Heart left ventricle (tissue), 16 donors: Measurements from ENCODE around the gene MARCOL. TPM values are rescaled to one million over a fixed set of nuclear protein-coding genes. Genes with fewer than 3 reads are reported as not detected.

Source experiments
- ATAC-seq, 4 donors: fragments of 200-7000 bp; cut with Tn5 transposase; one replicate each; pipeline ENCODE4 v1.9.1; 2020 to 2022; ENCODE audit warnings: moderate library complexity in 4 of 4, mild to moderate bottlenecking in 3 of 4, moderate number of reproducible peaks in 1 of 4
- DNase-seq, 5 donors: peaks; one replicate each; pipeline ENCODE4 v3.0.0-alpha.2; 2020
- H3K27ac ChIP-seq, 12 donors: fragments of 200-600 bp; sonication (generic) in 4 of 12; one replicate each; pipeline versions ENCODE4 v1.5.0 to v1.8.0; 2016 to 2022; ENCODE audit warnings: mild to moderate bottlenecking in 2 of 12
- H3K27me3 ChIP-seq, 9 donors: fragments of 200-600 bp; sonication (generic) in 2 of 9; one replicate each; pipeline versions ENCODE4 v1.5.1 to v1.8.0; 2016 to 2022; ENCODE audit warnings: mild to moderate bottlenecking in 3 of 9
- H3K36me3 ChIP-seq, 9 donors: fragments of 200-600 bp; sonication (generic) in 2 of 9; one replicate each; pipeline versions ENCODE4 v1.5.0 to v1.8.0; 2018 to 2022; ENCODE audit warnings: mild to moderate bottlenecking in 2 of 9
- H3K4me1 ChIP-seq, 12 donors: fragments of 200-600 bp; sonication (generic) in 4 of 12; one replicate each; pipeline versions ENCODE4 v1.5.0 to v1.8.0; 2016 to 2022; ENCODE audit warnings: mild to moderate bottlenecking in 3 of 12
- H3K4me3 ChIP-seq, 12 donors: fragments of 200-600 bp; sonication (generic) in 4 of 12; one replicate each; pipeline versions ENCODE4 v1.5.0 to v1.8.0; 2017 to 2022; ENCODE audit warnings: mild to moderate bottlenecking in 9 of 12, moderate library complexity in 4 of 12
- H3K9me3 ChIP-seq, 12 donors: fragments of 200-600 bp; sonication (generic) in 4 of 12; one replicate each; pipeline versions ENCODE4 v1.5.0 to v1.8.0; 2016 to 2022; ENCODE audit warnings: mild to moderate bottlenecking in 1 of 12
- CTCF ChIP-seq, 12 donors: fragments of 200-600 bp; sonication (generic) in 4 of 12; IDR thresholded peaks; one replicate each; pipeline versions ENCODE4 v1.5.0 to v1.8.0; 2018 to 2022; ENCODE audit warnings: antibody characterized with exemption in 12 of 12, mild to moderate bottlenecking in 5 of 12
- POLR2A ChIP-seq, 2 donors: fragments of 450-650 bp; IDR thresholded peaks; one replicate each; pipeline ENCODE4 v1.6.1; 2017; ENCODE audit warnings: antibody characterized with exemption in 2 of 2, mild to moderate bottlenecking in 2 of 2, moderate library complexity in 2 of 2
- WGBS, 4 donors: extraction: QIAGEN DNeasy Blood & Tissue Kit in 2 of 4; methylation state at CpG; one replicate each; pipeline versions ENCODE4 v1.1.5 to v1.1.7; 2013 to 2018; 5-methylcytosine and 5-hydroxymethylcytosine counted together
- intact Hi-C, 10 donors: fragments of 100-400 bp; cut with DNase I; formaldehyde crosslinking; loops; one replicate each; pipeline versions ENCODE4 v1.11.1 to v1.14.2; 2022
- polyA plus RNA-seq, 2 donors: library from polyadenylated mRNA; stranded (reverse); fragments of 200-250 nt; gene quantifications; one replicate each; pipeline ENCODE4 v1.2.3, GENCODE V29; 2013
- total RNA-seq, 9 donors: library from RNA; depleted of rRNA in 2 of 9; stranded (reverse); fragments of >200 nt in 2 of 9; fragmentation: NEBNext Ultra II Directional in 3 of 9; extraction: Animal tissue kit (Norgen Biotek cat#: 25700) in 3 of 9; gene quantifications; one replicate each; pipeline versions ENCODE4 v1.1.0 to v1.2.4, GENCODE V29; 2016 to 2023
- donor health status: ischemic (EF 13 %, LVEDD 7.1; RV severe dilation, severe dysfunction).
- donor health status: healthy with polysubstance abuse.
- donor health status: DM: no; HTN: yes; CAD: no.
- donor health status: DM: no; HTN: no; CAD: no.
- donor health status: ischemic (EF 25% LVEDD 6.9; RV normal size, moderate dysfunction).
- donor health status: ischemic (EF 25% LVEDD 5.7; RV mildly dilated, moderate dysfunction).
- donor health status: healthy.
- donor health status: DM: yes; HTN: yes; CAD: no.
- donor health status: ischemic (EF 35%, LVEDD 5.7; RV mildly dilated, moderate dysfunction).
- donor health status: nonischemic (EF 11% LVEDD 7.7; RV severe dilation, severe dysfunction).
- donor health status: DM: yes; HTN: yes; CAD: no.
- donor health status: PGD.
- donor health status: ischemic (EF 29% LVEDD 5.4; RV normal size, mild dysfunction).
- donor health status: nonischemic (EF 23%, LVEDD 6.1; RV moderate dilation, normal function).

The MARCOL gene
- total and polyA plus RNA-seq, 11 donors = not detected

GRCh38 chr5:148202531-148203203 lies 35.7 kb upstream of the MARCOL start, which contains the start of gene SPINK6:
Gene SPINK6 (plus strand): TSS chr5:148203042. CDS start chr5:148203097, 55 bp downstream.
- Histone ChIP-seq H3K27me3 (no peaks in the 10 kb centered on the region), H3K36me3 (no peaks in the 10 kb centered on the region), H3K27ac (no peak within 1 kb of the TSS), H3K9me3 (no peaks in the 10 kb centered on the region), H3K4me1 (peaks cover 0 to 15% (median 0%) of the 10 kb centered on the region in 12 donors), H3K4me3 (no peak within 1 kb of the TSS)
- 94 to 99% (median 97%) methylated on average over 2 of the region's 2 CpGs for WGBS, 4 donors
- no peak for ATAC-seq
- TF ChIP-seq CTCF (IDR thresholded peaks at IDR 0.05) (no peak), POLR2A (IDR thresholded peaks at IDR 0.05) (no peak)
- DNase-seq = no peak
- intact Hi-C loops = no loop called here

- peak in 2 of 4 donors; percentile 78 to 87 for ATAC-seq
- Histone ChIP-seq H3K27ac (peak overlapping the region in 2 of 12 donors; percentile 41 to 66), H3K4me3 (no peak overlapping the region), H3K9me3 (no peaks in the 10 kb centered on the region), H3K27me3 (no peaks in the 10 kb centered on the region), H3K36me3 (no peaks in the 10 kb centered on the region), H3K4me1 (peaks cover 0 to 32% (median 0%) of the 10 kb centered on the region in 12 donors)
- WGBS, 4 donors = 64 to 78% (median 71%) methylated on average over 4 of the region's 4 CpGs
- DNase-seq = no peak
- intact Hi-C loops = no loop called here
- no peak for TF ChIP-seq CTCF (IDR thresholded peaks at IDR 0.05)
- TF ChIP-seq POLR2A (IDR thresholded peaks at IDR 0.05) = no peak
Measured at GRCh38 chr5:148205044-148205806, 33.1 kb upstream of the MARCOL start.

GRCh38 chr5:148205865-148206264 lies 32.5 kb upstream of the MARCOL start:
- WGBS, 4 donors = 70 to 78% (median 74%) methylated on average over 1 of the region's 1 CpG
- peaks cover 0 to 32% (median 0%) of the 10 kb centered on the region in 12 donors for H3K4me1 ChIP-seq
- TF ChIP-seq POLR2A (IDR thresholded peaks at IDR 0.05) (no peak), CTCF (IDR thresholded peaks at IDR 0.05) (no peak)
- no peaks in the 10 kb centered on the region for H3K9me3 ChIP-seq
- intact Hi-C loops = no loop called here
- H3K27me3 ChIP-seq = no peaks in the 10 kb centered on the region
- no peak overlapping the region for H3K4me3 ChIP-seq
- no peaks in the 10 kb centered on the region for H3K36me3 ChIP-seq
- ATAC-seq = no peak
- no peak for DNase-seq
- peak overlapping the region in 1 of 12 donors; percentile 66 for H3K27ac ChIP-seq

- no peak overlapping the region for H3K27ac ChIP-seq
- H3K4me1 ChIP-seq = peaks cover 0 to 32% (median 0%) of the 10 kb centered on the region in 12 donors
- ATAC-seq (no peak), DNase-seq (no peak)
- H3K27me3 ChIP-seq = no peaks in the 10 kb centered on the region
- no peaks in the 10 kb centered on the region for H3K9me3 ChIP-seq
- no peak overlapping the region for H3K4me3 ChIP-seq
- TF ChIP-seq CTCF (IDR thresholded peaks at IDR 0.05) (no peak), POLR2A (IDR thresholded peaks at IDR 0.05) (no peak)
- 64 to 83% (median 69%) methylated on average over 1 of the region's 1 CpG for WGBS, 4 donors
- no peaks in the 10 kb centered on the region for H3K36me3 ChIP-seq
- intact Hi-C loops = no loop called here
Measured at GRCh38 chr5:148206620-148207019, 31.7 kb upstream of the MARCOL start.
